OCI-M1 (cell line): ENCODE results near the gene TMEM116.
A peak's percentile ranks its signal among the peaks of the same experiment; 100 is the strongest.
"Not testable (repeated sequence)": the region's sequence is repeated elsewhere in the genome, so short reads cannot be mapped to it uniquely, and the experiment has no call there.

Experiments
- DNase-seq: peaks from one replicate; lab custom pipeline; 2025; lab: John Stamatoyannopoulos, UW

The TMEM116 gene

DNA sequence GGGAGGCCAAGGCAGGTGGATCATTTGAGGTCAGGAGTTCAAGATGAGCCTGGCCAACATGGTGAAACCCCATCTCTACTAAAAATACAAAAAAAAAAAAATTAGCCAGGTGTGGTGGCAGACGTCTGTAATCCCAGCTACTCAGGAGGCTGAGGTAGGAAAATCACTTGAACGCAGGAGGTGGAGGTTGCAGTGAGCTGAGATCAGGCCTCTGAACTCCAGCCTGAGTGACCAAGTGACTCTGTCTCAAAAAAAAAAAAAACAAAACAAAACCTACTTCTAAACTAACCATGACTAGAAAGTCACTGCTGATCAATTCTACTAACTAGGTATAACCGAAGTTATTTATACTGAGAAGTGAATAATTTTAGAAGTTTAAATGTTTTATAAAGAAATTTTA lies 3.4 kb downstream of the TMEM116 start:
- DNase-seq: not testable (repeated sequence)

DNA sequence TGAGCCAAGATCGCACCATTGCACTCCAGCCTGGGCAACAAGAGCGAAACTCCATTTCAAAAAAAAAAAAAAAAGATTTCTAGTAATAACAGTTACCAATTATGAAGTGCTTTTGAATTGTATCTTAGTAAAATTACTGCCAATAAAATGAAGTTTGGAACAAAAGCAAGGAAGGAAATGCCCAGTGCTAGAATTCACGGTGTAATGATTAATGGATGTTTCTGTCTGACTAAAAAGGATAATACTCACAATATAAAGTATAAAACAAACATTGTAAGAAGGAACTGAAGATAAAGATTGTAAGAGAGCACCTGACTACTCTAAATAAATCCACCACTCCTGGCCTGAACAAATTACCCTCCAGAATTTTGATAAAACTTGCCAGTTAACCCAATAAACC lies 4.0 kb downstream of the TMEM116 start:
- DNase-seq: no peak

DNA sequence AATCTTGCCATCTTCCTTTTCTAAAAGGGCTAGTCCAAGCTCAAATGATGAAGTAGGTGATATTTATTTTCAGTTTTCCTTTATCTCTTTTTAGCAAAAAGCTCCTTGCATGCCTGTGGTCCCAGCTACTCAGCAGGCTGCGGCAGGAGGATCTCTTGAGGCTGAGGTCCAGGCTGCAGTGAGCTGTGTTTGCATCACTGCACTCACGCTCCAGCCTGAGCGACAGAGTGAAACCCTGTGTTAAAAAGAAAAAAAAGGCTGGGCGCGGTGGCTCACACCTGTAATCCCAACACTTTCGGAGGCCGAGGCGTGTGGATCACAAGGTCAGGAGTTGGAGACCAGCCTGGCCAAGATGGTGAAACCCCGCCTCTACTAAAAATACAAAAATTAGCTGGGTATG lies 5.0 kb downstream of the TMEM116 start:
- DNase-seq: peak; percentile 32

DNA sequence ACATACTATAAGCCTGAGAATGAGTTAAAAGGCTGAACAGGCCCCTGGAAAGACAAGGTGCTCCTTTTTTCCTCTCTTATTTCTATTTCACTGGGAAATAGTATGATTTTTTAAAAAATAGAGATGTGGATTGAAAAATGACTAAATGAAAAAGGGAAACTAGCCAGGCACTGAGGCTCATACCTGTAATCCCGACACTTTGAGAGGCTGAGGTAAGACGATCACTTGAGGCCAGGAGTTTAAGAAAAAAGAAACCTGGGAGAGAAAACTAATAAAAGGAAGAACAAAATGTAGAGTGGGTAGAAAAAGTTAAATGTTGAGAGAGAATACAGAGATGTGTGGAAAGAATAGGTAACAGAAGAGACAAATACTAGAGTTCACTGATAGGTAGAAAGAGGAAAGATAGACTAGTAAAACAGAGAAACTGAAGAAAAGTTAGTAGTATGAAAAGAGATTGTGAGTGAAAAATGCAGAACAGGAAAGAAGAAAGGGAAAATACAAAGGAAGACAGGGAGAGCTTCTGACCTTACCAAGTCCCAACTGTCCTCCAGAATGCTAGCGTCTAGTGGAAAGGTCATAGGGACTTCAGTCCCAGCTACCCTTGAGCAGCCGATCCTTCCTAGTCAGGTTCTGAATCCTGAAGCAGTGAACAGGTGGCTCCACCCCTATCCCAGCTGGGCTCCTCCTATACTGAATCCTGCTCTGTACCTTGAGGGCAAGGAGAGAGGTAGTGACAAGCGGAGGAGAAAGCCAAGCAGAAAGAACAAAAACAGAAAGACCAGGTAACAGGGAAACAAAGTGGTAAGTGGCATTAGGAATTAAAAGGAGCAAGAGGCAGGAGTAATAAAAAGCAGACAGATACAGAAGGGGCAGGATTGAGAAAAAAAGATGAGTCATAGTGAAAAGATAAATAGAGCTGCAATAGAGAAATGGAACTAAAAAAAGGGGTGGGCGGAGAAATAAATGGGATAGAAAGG lies 7.3 kb downstream of the TMEM116 start:
- peak; percentile 74 for DNase-seq

DNA sequence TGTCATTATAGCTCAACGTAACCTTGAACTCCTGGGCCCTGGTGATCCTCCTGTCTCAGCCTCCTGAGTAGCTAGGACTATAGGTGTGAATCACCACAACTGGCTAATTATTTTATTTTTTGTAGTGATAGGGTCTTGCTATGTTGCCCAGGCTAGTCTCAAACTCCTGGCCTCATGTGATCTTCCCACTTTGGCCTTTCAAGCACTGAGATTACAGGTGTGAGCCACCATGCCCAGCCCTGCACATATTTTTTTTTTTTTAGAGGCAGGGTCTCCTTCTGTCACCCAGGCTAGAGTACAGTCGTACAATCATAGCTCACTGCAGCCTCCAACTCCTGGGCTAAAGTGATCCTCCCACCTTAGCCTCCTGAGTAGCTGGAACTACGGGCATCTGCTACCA lies 8.9 kb downstream of the TMEM116 start:
- no peak for DNase-seq

DNA sequence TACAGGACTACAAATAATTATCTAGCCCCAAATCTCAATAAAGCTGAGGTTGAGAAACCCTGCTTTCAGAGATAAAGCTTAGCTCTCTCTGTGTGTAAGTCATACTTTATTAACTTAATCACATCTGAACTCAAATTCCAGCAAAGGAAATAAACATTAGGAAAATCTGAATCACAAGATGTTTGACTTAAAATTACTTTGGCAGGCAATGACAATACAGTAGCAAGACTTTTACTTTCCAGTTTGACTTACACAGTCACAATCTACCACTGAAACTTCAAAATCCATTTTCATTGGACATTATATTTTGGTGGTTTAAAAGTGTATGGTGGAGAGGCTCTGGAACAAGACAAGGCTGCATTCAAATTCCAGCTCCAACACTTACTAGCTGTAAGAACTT lies 11.4 kb downstream of the TMEM116 start:
- DNase-seq: peak; percentile 11

DNA sequence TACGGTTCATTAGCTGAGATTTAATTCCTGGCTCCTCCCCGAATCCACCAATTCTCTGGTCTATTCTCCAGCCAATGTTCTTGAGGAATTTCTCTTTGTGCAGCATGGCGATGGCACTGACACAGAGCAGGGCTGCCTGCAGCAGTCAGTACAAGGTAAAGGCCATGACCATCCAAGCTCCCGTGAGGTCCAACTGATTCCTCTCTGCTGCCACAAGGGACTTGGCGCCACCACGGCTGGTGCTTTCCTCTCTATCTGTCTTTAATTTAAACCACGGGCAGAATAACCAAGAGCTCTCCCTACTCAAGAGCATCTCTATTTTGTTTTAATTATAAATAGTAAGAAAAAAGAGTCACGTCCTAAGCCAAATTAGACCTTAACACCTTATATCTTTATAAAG lies 12.1 kb downstream of the TMEM116 start:
- DNase-seq: no peak

DNA sequence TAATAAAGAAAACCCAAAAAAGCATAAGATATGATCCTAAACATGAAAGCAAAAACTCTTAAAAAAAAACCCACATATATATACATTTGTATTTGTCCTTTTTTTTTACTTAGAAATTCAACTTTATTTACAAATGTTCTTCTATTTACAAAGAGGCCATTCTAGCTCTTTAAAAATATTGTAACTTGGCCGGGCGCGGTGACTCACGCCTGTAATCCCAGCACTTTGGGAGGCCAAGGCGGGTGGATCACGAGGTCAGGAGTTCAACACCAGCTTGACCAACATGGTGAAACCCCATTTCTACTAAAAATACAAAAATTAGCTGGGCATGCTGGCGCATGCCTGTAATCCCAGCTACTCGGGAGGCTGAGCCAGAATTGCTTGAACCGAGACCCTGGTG lies 13.8 kb downstream of the TMEM116 start:
- not testable (repeated sequence) for DNase-seq

DNA sequence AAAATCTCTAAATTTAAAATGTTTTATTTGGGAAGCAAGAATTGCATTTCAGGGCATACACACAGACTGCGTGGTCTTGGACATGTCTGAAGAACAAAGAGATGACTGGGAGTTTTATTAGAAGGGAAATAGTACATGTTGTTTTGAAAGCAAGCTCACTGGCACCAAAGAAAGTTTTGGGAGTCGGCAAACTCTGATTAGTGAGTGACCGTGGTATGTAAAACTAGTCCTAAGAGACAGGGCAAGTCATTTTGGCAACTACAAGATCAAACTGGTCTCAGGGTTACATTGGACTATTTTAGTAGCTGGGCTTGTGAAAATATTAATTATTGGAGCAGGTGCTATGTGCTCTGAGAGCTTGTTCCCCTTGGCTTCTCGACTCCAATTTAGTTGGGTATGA lies 14.9 kb downstream of the TMEM116 start:
- no peak for DNase-seq

DNA sequence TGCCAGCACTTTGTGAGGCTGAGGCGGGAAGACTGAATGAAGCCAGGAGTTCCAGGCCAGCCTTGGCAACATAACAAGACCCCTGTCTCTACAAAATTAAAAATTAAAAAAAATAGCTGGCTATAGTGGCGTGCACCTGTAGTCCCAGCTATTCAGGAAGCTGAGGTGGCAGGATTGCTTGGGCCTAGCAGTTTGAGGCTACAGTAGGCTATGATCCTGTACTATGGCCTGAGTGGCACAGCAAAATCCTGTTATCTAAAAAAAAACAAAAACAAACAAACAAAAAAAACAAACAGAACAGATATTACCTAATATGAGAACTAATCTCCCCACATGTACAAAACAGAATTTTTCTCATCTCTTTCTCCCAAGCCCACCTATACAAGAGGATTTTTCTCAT lies 15.7 kb downstream of the TMEM116 start:
- no peak for DNase-seq

DNA sequence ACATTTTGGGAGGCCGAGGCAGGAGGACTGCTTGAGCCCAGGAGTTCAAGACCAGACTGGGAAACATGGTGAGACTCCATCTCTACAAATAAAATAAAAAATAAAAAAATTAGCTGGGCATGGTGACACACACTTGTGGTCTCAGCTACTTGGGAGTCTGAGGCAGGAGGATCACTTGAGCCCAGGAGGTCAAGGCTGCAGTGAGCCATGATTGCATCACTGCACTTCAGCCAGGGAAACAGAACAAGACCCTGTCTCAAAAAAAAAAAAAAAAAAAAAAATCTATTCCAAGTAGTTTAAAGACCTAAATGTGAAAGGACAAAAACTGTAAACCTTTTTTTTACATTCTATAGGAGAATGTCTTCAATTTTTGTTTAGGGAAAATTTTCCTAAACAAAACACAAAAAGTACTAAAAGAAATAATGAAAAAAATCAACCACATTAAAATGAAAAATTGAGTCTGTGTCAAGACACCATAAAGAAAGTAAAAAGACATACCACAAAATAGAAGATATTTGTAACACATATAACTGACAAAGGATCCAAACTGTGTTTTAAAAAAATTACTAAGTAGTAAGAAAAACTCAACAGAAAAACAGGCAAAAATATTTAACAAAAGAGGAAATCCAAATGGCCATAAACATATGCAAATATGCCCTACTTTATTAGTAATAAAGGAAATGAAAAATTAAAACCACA lies 17.0 kb downstream of the TMEM116 start:
- DNase-seq: no peak

DNA sequence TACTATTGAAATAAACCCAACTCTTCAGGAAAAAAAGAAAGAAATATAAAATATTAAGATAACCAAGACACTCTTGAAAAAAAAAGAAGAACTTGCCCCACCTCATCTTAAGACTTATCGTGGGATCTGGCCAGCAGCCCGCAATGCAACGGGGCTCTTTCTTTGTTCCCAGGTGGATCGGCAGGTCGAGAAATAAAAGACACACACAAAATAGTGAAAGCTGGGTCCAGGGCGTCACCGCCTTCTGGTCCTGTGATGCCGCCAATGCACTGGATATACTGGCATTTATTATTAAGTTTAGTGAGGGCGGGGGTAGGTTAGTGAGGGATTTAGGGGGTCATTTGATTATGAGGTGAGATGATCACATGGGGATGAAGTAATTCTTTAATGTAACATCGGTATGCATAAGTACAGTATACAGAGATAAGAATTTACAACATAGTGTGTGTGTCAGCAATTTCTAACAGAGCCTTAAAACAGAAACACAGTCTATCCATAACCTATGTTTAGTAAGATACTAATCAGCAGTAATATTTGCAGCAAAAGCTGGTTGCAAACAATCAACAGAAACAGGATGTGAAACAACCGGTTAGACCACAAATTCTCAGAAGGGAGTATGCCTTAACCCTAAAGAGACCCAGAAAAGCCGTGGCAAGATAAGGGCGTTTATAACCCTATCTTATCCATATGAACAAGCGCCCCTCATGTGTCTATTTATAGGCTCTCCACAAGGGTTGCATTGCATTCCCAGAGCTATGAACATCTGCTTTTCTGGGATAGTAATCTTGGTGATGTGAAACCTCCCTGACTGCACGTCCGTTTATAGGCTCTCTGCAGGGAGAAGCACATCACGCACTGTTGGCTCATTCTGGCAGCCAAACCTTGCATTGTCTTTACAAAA lies 18.5 kb downstream of the TMEM116 start:
- DNase-seq: peak; percentile 92

DNA sequence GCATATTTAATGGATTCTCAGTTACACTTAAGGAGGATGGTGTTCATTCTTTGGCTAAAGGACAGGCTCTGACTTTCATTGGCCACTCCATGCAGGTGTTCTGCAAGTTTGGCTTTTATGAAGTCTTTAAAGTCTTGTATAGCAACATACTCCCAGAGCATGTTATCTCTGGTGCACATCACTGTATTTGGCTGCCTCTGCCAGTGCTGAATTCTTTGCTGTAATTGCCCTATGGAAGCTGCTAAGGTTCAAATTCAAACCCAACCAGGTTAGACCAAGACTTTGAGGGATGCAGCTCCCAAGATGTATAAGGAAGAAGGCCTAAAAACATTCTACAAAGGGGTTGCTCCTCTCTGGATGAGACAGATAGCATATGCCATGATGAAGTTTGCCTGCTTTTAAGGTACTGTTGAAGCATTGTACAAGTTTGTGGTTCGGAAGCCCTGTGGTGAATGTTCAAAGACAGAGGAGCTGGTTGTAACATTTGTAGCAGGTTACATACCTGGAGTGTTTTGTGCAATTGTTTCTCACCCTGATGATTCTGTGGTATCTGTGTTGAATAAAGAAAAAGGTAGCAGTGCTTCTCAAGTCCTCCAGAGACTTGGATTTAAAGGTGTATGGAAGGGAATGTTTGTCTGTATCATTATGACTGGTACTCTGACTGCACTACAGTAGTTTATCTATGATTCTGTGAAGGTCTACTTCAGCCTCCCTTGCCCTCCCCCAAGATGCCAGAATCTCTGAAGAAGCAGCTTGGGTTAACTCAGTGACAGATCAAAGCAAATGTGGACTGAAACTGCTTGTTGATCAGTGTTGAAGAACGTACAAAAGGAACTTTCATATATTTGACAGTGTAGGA lies 19.4 kb downstream of the TMEM116 start:
- DNase-seq: peak; percentile 65

DNA sequence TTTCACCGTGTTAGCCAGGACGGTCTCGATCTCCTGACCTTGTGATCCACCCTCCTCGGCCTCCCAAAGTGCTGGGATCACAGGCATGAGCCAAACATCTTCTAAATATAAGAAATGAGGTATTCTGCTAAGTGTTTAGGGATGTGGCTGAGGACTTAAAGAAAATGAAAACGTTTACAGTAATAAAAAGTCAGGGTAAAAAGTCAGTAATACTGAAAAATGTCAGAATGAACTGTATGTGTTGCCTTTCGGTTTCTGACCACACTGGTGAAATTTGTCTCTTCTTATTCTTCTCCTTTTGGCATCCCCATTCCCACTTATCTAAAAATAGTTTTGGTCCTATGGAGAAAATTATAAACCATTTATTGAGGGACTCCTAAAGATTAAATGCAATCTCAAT lies 20.5 kb downstream of the TMEM116 start:
- no peak for DNase-seq

DNA sequence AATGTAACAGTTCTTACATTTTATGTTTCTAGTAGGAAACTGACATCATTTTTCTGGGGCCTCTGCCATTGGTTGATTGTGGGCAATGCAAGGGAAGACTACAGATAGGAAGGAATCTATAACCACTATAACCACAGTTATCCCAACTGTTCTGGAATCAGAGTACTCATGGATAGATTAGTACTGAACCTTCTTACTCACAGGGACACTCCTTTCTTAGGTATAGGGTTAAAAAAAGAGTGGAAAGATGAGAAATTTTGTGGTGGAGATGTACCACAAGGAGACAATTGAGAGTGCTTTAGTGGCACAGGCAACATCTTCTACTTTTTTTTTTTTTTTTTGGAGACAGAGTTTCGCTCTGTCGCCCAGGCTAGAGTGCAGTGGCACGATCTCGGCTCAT lies 21.0 kb downstream of the TMEM116 start:
- peak; percentile 36 for DNase-seq

DNA sequence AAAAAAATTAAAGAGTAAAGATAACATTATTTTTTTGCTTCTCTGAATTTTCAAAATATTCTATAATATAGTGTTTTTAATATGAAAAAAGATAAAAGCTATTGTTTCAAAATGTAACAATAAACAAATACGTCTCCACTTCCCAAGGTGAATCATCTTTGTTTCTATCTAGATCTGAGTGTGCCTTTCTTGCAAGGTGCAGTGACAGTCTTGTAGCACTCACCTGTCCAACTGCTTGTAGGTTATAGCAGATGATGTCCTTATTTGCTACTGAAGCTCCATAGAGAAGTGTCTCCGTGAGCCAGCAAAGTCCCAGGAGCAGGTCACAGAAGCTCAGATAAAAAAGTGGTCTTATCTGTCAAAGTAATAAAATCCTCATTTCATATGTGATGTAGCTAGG lies 21.4 kb downstream of the TMEM116 start:
- no peak for DNase-seq

DNA sequence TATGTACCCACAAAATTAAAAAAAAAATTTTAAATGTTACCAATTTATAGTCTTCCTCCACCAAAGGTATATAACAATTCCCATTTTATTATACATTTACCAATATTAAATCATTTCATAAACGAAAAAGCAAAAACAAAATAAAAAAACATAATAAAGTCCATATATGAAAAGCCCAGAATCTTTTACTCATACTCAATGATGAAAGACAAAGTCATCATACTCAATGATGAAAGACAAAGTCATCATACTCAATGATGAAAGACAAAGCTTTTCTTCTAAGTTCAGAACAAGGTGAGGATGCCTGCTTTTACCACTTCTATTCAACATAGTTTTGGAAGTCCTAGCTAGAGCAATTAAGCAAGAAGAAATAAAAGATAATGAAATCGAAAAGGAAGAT lies 28.1 kb downstream of the TMEM116 start:
- no peak for DNase-seq

DNA sequence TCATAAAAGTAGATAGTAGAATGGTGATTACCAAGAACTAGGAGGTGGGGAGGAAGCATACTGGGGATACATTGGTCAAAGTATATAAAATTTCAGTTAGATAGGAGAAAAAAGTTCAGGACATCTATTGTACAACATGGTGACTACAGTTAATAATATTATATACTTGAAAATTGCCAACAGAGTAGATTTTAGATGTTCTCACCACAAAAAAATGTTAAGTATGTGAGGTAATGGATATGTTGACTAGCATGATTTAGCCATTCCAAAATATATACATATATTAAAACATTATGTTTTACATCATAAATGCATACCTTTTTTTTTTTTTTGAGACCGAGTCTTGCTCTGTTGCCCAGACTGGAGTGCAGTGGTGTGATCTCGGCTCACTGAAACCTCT lies 31.0 kb downstream of the TMEM116 start:
- no peak for DNase-seq

DNA sequence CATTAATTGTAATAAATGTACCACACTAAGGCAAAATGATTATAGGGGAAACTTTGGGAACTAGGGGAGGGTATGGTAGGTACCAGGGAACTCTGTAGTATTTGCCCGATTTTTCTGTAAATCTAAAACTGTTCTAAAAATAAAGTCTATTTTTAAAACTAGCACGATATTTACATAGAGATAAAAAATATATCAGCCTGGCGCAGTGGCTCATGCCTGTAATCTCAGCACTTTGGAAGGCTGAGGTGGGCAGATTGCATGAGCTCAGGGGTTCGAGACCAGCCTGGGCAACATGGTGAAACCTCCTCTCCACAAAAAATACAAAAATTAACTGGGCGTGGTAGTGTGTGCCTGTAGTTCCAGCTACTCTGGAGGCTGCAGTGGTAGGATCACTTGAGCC lies 32.4 kb downstream of the TMEM116 start:
- DNase-seq: no peak

DNA sequence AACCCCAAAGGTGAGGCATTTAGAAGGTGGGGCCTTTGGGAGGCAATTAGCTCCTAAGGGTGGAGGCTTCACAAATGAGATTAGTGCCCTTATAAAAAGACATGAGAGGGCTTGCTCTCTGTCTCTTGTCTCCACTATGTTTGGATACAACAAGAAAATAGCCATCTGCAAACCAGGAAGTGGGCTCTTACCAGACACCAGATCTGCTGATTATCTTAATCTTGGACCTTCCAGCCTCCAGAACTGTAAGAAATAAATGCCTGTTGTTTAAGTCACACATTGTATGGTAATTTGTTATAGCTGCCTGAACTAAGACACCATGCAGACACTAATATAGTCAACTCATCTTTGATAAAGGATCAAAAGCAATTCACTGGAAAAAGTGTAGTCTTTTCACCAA lies 34.4 kb downstream of the TMEM116 start:
- peak; percentile 72 for DNase-seq

DNA sequence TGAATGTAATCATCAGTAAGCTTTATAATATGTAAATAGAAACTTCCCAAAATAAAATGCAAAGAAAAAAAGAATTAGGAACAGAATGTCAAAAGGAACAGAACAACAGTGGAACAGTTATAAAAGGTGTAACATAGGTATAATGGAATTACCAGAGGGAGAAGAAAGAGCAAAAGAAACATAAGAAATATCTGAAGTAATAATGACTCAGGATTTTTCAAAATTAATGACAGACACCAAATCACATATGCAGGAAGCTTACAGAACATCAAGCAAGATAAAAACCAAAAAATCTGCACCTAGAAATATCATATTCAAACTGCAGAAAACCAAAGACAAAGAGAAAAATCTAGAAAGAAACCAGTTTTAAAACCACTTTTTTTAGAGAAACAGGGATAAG lies 36.1 kb downstream of the TMEM116 start:
- DNase-seq: peak; percentile 22
